Neural crest cell (in vitro differentiated cells): ENCODE results near the gene SHB. TPM values are rescaled to one million over a fixed set of nuclear protein-coding genes. Genes with fewer than 3 reads are reported as not detected.
A peak's percentile ranks its signal among the peaks of the same experiment; 100 is the strongest.

Experiments
- DNase-seq: peaks from one replicate; pipeline ENCODE4 v3.0.0; 2021; ENCODE audit warnings: low read depth, mixed read lengths, low spot score
- H3K27ac Mint-ChIP-seq: one replicate; pipeline ENCODE4 v1.8.0; 2021; ENCODE audit warnings: mild to moderate bottlenecking, mixed read lengths; ENCODE audit not compliant: unreplicated experiment
- H3K27me3 Mint-ChIP-seq: 2 replicates; pipeline ENCODE4 v1.8.0; 2021; ENCODE audit warnings: low read depth, mild to moderate bottlenecking, mixed read lengths
- H3K36me3 Mint-ChIP-seq: 2 replicates; pipeline ENCODE4 v1.8.0; 2021; ENCODE audit warnings: low read depth, mild to moderate bottlenecking, mixed read lengths
- H3K4me1 Mint-ChIP-seq: 2 replicates; pipeline ENCODE4 v1.8.0; 2021; ENCODE audit warnings: mixed read lengths
- H3K4me3 Mint-ChIP-seq: one replicate; pipeline ENCODE4 v1.8.0; 2021; ENCODE audit warnings: mild to moderate bottlenecking, mixed read lengths
- H3K9me3 Mint-ChIP-seq: 2 replicates; pipeline ENCODE4 v1.8.0; 2021; ENCODE audit warnings: mixed read lengths
- total RNA-seq: library from RNA; stranded (reverse); gene quantifications from 2 replicates; pipeline ENCODE4 v1.2.1, GENCODE V29; 2021
- TF ChIP-seq, protein P1 (sequence below): fragments of 200-600 bp; sonication (generic); conservative IDR thresholded peaks from 2 replicates; pipeline ENCODE4 v1.5.0; 2021; ENCODE audit warnings: antibody characterized with exemption, mild to moderate bottlenecking

The SHB gene
- total RNA-seq, 1 donor from 2014 or later: 4.6 TPM

GRCh38 chr9:37937366-37937765 is 131.7 kb downstream of the SHB start:
- TF ChIP-seq, protein P1, sequence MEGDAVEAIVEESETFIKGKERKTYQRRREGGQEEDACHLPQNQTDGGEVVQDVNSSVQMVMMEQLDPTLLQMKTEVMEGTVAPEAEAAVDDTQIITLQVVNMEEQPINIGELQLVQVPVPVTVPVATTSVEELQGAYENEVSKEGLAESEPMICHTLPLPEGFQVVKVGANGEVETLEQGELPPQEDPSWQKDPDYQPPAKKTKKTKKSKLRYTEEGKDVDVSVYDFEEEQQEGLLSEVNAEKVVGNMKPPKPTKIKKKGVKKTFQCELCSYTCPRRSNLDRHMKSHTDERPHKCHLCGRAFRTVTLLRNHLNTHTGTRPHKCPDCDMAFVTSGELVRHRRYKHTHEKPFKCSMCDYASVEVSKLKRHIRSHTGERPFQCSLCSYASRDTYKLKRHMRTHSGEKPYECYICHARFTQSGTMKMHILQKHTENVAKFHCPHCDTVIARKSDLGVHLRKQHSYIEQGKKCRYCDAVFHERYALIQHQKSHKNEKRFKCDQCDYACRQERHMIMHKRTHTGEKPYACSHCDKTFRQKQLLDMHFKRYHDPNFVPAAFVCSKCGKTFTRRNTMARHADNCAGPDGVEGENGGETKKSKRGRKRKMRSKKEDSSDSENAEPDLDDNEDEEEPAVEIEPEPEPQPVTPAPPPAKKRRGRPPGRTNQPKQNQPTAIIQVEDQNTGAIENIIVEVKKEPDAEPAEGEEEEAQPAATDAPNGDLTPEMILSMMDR: no peak
- no peaks in the 10 kb centered on the region for H3K36me3 Mint-ChIP-seq
- peaks cover 40% of the 10 kb centered on the region for H3K4me1 Mint-ChIP-seq
- peak overlapping the region; percentile 91 for H3K27ac Mint-ChIP-seq
- no peak overlapping the region for H3K4me3 Mint-ChIP-seq
- no peak for DNase-seq
- H3K9me3 Mint-ChIP-seq: no peaks in the 10 kb centered on the region
- H3K27me3 Mint-ChIP-seq: peaks cover 4% of the 10 kb centered on the region

GRCh38 chr9:37936965-37937364 is 132.1 kb downstream of the SHB start:
- no peaks in the 10 kb centered on the region for H3K9me3 Mint-ChIP-seq
- H3K36me3 Mint-ChIP-seq: no peaks in the 10 kb centered on the region
- H3K27me3 Mint-ChIP-seq: peaks cover under 1% of the 10 kb centered on the region
- no peak overlapping the region for H3K4me3 Mint-ChIP-seq
- TF ChIP-seq, protein P1: no peak
- H3K27ac Mint-ChIP-seq: peak overlapping the region; percentile 37
- peaks cover 37% of the 10 kb centered on the region for H3K4me1 Mint-ChIP-seq
- DNase-seq: no peak

GRCh38 chr9:37936376-37936775 is 132.7 kb downstream of the SHB start:
- H3K4me3 Mint-ChIP-seq: no peak overlapping the region
- no peak for DNase-seq
- no peaks in the 10 kb centered on the region for H3K36me3 Mint-ChIP-seq
- no peaks in the 10 kb centered on the region for H3K9me3 Mint-ChIP-seq
- H3K27ac Mint-ChIP-seq: no peak overlapping the region
- no peaks in the 10 kb centered on the region for H3K27me3 Mint-ChIP-seq
- peaks cover 33% of the 10 kb centered on the region for H3K4me1 Mint-ChIP-seq
- TF ChIP-seq, protein P1: no peak

DNA sequence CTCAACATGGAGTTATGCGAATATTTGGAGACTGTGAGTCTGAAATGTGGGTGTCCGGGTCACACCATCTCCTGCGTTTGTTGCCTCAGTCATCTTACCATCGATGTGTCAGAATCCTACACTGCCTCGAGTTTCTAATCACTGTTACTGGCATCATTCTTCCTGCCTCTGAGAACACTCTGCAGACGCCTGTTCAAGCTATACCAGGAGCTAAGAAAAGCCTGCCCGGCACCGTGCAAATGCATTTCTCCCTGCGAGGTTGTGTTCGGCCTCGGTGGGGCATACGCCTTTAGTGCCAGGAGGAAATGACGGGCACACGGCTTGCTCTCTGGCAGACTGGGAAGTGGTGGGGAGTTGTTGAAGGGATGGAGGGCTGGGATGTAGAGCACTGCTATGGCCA is 133.9 kb downstream of the SHB start:
- no peaks in the 10 kb centered on the region for H3K36me3 Mint-ChIP-seq
- TF ChIP-seq, protein P1: no peak
- H3K9me3 Mint-ChIP-seq: no peaks in the 10 kb centered on the region
- no peaks in the 10 kb centered on the region for H3K27me3 Mint-ChIP-seq
- no peak overlapping the region for H3K4me3 Mint-ChIP-seq
- no peak overlapping the region for H3K27ac Mint-ChIP-seq
- no peak for DNase-seq
- peaks cover 33% of the 10 kb centered on the region for H3K4me1 Mint-ChIP-seq

- TF ChIP-seq, protein P1: no peak
- Mint-ChIP-seq H3K27ac (no peak overlapping the region), H3K4me3 (no peak overlapping the region), H3K27me3 (no peaks in the 10 kb centered on the region), H3K9me3 (no peaks in the 10 kb centered on the region), H3K36me3 (no peaks in the 10 kb centered on the region), H3K4me1 (peaks cover 22% of the 10 kb centered on the region)
- DNase-seq: no peak
Measured at GRCh38 chr9:37931592-37931991, 137.4 kb downstream of the SHB start.

- peaks cover 25% of the 10 kb centered on the region for H3K4me1 Mint-ChIP-seq
- DNase-seq: no peak
- no peak overlapping the region for H3K27ac Mint-ChIP-seq
- no peaks in the 10 kb centered on the region for H3K9me3 Mint-ChIP-seq
- no peak overlapping the region for H3K4me3 Mint-ChIP-seq
- TF ChIP-seq, protein P1: no peak
- no peaks in the 10 kb centered on the region for H3K36me3 Mint-ChIP-seq
- no peaks in the 10 kb centered on the region for H3K27me3 Mint-ChIP-seq
Measured at GRCh38 chr9:37929441-37929895, 139.6 kb downstream of the SHB start.
